Duodenal mucosa (tissue), 2 donors: Measurements from ENCODE around the gene LPP.

Experiments
- H3K27ac ChIP-seq: one replicate; pipeline ENCODE4 v1.7.0; 2013; ENCODE audit warnings: low read depth, low read length
- H3K27me3 ChIP-seq, 2 donors: one replicate each; pipeline ENCODE4 v1.7.0; 2013; ENCODE audit warnings: low read length in 2 of 2, control low read depth in 1 of 2; ENCODE audit not compliant: insufficient read depth in 2 of 2, control insufficient read depth in 1 of 2
- H3K36me3 ChIP-seq, 2 donors: one replicate each; pipeline ENCODE4 v1.7.0; 2013; ENCODE audit warnings: low read length in 2 of 2, control low read depth in 1 of 2; ENCODE audit not compliant: insufficient read depth in 2 of 2, control insufficient read depth in 1 of 2
- H3K4me1 ChIP-seq, 2 donors: one replicate each; pipeline ENCODE4 v1.7.0; 2013; ENCODE audit warnings: low read length in 2 of 2, control low read depth in 1 of 2; ENCODE audit not compliant: insufficient read depth in 2 of 2, control insufficient read depth in 1 of 2
- H3K4me3 ChIP-seq, 2 donors: one replicate each; pipeline ENCODE4 v1.7.0; 2013; ENCODE audit warnings: low read length in 2 of 2, low read depth in 1 of 2
- H3K9ac ChIP-seq, 2 donors: one replicate each; pipeline ENCODE4 v1.7.0; 2013; ENCODE audit warnings: low read length in 2 of 2, low read depth in 1 of 2
- H3K9me3 ChIP-seq, 2 donors: one replicate each; pipeline ENCODE4 v1.7.0; 2013; ENCODE audit warnings: low read length in 2 of 2, control low read depth in 1 of 2; ENCODE audit not compliant: control insufficient read depth in 1 of 2

Gene LPP

DNA sequence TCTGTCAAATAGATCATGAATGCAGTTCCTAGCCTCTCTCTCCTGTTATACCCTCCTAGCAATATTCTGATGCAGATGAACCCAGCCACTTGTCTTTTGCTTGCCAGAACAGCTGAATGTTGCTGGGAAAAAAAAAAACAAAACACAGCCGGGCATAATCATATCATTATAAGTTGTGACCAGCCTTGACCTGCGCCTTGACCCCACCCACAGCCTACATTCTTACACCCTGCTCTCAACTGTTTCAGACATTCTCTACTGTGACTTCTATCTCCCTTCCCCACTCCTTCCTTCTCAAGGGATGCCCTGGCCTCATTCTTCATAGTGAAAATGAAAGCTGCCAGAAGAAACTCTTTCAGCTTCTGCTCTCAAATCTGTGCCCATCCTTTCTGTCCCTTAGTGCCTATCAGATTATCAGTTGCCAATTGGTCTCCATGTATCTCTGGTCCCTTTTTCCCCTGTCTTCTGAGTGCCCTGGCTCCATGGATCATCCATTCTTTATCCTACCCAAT, 628.7 kb downstream of the LPP start:
- Histone ChIP-seq H3K9me3 (no peaks in the 10 kb centered on the region), H3K4me3 (no peak overlapping the region), H3K27me3 (no peaks in the 10 kb centered on the region), H3K4me1 (no peaks in the 10 kb centered on the region), H3K9ac (no peak overlapping the region), H3K27ac (no peak overlapping the region), H3K36me3 (no peaks in the 10 kb centered on the region)

DNA sequence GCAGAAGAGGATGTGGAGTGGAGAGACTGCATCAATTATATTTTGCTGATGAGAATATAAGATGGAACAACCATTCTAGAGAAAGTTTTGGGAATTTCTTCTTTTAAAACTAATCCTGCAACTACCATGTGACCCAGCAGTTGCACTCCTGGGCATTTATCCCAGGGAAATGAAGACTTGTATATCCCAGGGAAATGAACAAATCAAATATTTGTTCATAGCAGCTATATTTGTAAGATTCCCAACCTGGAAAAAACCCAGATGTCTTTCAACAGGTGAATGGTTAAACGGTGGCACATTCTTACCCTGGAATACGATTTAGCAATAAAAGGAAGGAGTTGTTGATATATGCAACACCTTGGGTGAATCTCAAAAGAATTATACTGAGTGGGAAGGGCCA, 632.5 kb downstream of the LPP start:
- Histone ChIP-seq H3K4me1 (no peaks in the 10 kb centered on the region), H3K36me3 (no peaks in the 10 kb centered on the region), H3K27me3 (no peaks in the 10 kb centered on the region), H3K9ac (no peak overlapping the region), H3K9me3 (no peaks in the 10 kb centered on the region), H3K27ac (no peak overlapping the region), H3K4me3 (no peak overlapping the region)

DNA sequence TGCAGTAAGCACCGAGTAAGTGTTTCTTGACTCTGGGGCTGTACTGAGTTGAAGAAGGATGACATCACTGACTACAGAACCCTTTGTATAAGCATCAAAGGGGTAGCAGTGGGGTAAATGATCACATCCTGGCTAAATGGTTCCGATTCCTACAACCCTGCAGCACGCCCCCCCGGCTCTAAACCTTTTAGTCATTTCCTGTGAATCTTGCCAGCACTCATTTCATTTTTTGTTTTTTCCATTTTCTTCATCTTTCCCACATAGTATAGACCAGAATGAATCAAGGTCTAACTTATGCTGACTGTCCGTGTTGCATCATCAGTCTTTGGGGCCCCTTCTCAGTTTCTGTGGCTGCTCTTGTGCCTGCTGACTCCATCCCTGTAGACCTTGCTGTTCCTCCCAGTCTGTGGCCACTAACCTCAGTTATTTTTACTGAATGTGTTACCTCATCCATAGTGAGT, 634.7 kb downstream of the LPP start:
- no peak overlapping the region for H3K4me3 ChIP-seq
- no peaks in the 10 kb centered on the region for H3K4me1 ChIP-seq
- no peaks in the 10 kb centered on the region for H3K27me3 ChIP-seq
- peaks cover 0 to 8% of the 10 kb centered on the region in 2 donors for H3K36me3 ChIP-seq
- H3K9me3 ChIP-seq = no peaks in the 10 kb centered on the region
- no peak overlapping the region for H3K27ac ChIP-seq
- H3K9ac ChIP-seq = no peak overlapping the region

DNA sequence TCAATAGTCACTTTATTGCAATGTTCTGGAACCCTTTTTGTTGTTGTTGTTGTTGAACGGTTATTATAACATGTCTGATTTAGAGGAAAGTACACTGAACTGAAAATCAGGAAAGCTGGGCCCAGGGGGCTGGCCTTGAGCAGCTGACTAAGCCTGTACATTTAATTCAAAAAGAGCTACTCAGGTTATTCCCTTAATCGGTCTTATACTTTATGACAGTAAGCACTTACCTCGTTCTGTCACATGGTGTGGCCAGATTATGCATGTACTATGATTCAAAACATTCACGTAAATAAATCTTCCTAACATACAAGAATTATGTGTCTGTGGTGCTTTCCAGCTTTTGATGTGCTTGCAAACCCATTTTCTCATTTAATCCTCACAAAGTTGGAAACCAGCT, 635.3 kb downstream of the LPP start:
- H3K4me3 ChIP-seq = no peak overlapping the region
- no peak overlapping the region for H3K27ac ChIP-seq
- no peak overlapping the region for H3K9ac ChIP-seq
- no peaks in the 10 kb centered on the region for H3K9me3 ChIP-seq
- peaks cover 0 to 8% of the 10 kb centered on the region in 2 donors for H3K36me3 ChIP-seq
- H3K27me3 ChIP-seq = no peaks in the 10 kb centered on the region
- H3K4me1 ChIP-seq = no peaks in the 10 kb centered on the region

DNA sequence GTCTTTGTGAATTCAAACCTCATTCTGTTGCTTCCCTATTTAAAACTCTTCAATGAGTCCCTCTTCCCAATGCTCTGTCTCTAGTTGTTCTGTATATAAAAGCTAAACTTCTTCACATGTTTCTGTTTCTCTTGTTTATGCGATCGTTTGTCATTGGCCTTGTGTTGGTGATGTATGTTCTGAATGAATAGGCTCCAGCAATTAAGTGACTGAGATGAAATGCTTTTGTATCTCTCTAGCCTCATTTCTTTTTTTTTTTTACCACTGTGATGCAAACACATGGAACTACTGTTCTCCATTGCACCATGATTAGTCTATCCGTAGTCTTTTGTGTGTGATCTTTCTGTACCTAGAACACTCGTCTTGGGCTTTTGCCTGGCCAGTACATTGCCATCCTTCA, 637.4 kb downstream of the LPP start:
- no peaks in the 10 kb centered on the region for H3K4me1 ChIP-seq
- H3K9ac ChIP-seq = no peak overlapping the region
- H3K27ac ChIP-seq = no peak overlapping the region

DNA sequence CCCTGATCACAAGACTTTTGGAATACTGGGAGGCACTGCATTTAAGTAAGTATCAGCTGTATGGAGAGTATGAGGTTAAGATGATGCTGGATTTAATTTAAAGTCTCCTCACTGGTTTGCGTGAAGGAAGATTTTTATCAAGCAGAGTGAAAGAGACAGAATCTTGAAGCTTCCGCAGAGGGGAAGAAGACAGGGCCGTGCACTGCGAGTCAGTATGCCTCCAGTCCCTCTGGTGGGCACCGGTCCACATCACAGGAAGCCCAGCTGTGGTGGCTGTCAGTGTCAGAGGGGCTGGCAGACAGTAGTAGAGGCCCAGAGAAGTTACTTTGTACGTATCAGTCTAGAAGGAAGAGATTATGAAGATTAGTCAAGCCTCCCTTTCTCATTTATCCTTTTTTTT, 638.8 kb downstream of the LPP start:
- Histone ChIP-seq H3K4me1 (no peaks in the 10 kb centered on the region), H3K27me3 (no peaks in the 10 kb centered on the region), H3K9me3 (no peaks in the 10 kb centered on the region), H3K9ac (no peak overlapping the region), H3K36me3 (peaks cover 0 to 8% of the 10 kb centered on the region in 2 donors), H3K4me3 (no peak overlapping the region), H3K27ac (no peak overlapping the region)

More for the DNA sequence above, 637.4 kb downstream of the LPP start:
- H3K27me3 ChIP-seq = no peaks in the 10 kb centered on the region
- H3K36me3 ChIP-seq = peaks cover 0 to 8% of the 10 kb centered on the region in 2 donors
- no peaks in the 10 kb centered on the region for H3K9me3 ChIP-seq
- H3K4me3 ChIP-seq = no peak overlapping the region

DNA sequence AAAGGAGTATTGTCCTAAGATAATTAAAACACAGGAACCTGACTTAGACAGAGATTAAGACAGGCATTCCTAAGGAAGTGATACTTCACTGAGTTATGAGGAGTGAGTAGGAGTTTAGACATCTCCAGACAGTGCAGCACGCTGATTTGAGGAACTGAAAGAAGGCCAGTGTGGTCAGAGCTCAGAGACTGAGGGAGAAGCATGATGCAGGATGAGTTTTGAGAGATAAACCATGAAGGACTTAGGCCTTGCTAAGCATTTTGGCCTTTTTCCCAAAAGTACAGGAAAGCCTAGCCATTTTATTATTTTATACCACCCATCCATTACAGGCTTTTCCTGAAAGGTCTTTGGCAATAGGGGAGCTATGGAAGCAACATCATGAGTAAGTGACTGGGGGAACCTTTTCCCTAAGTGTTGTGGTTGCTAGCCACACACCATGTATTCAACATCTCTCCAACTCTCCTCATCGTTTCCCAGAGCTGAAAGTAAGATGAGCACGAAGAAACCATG, 642.2 kb downstream of the LPP start:
- Histone ChIP-seq H3K36me3 (peaks cover 0 to 8% of the 10 kb centered on the region in 2 donors), H3K27me3 (no peaks in the 10 kb centered on the region), H3K9ac (no peak overlapping the region), H3K4me3 (no peak overlapping the region), H3K27ac (no peak overlapping the region), H3K9me3 (no peaks in the 10 kb centered on the region), H3K4me1 (no peaks in the 10 kb centered on the region)

DNA sequence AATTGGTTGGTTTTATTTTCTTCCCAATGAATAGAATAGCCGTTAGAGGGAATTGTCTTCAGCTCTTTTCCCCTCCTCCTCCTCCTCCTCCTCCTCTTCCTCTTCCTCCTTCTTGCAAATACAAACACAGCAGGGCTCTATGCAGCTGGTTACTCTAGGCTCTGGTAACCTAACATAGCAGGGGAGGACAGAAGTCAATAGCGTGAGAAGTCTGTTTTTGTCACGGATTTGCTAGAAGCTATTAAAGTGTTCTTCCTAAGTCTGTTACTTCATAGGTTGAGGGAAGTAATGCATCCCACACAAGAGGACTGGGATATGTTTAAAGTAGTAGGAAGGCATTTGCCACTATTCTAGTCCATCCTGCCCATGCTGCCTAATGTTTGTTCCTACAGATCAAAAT, 643.1 kb downstream of the LPP start:
- no peaks in the 10 kb centered on the region for H3K9me3 ChIP-seq
- H3K27ac ChIP-seq = no peak overlapping the region
- no peak overlapping the region for H3K9ac ChIP-seq
- H3K36me3 ChIP-seq = peaks cover 0 to 4% of the 10 kb centered on the region in 2 donors
- H3K27me3 ChIP-seq = no peaks in the 10 kb centered on the region
- H3K4me1 ChIP-seq = no peaks in the 10 kb centered on the region
- no peak overlapping the region for H3K4me3 ChIP-seq

DNA sequence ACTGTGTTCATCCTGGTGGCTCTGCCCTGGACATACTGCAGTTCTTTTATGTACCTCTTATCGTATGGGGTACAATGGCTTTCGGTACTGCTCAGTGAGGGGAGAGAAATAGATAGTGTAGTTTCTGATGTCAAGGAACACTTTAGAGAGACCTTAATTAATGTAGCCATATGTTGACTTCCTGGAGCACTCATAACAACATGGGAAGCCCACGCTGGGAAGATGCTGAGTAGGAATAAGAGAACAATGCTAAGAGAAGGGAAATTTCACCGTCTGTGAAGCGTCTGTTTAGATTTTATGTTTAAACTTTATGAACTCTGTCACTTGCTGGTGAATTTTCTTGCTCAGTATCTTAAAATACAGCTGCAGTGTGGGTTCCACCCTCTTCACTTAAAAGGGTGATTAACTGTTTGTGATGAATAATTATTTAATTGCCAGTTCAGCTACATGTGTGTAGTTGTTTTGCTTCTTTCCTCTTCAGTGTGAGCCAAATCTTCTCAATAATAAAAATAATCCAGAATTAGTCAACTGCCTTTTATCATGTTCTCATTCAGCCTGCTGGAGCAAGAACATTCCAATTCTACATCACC, 644.7 kb downstream of the LPP start:
- Histone ChIP-seq H3K4me3 (no peak overlapping the region), H3K4me1 (no peaks in the 10 kb centered on the region), H3K9ac (no peak overlapping the region), H3K27me3 (no peaks in the 10 kb centered on the region), H3K27ac (no peak overlapping the region), H3K9me3 (no peaks in the 10 kb centered on the region), H3K36me3 (no peaks in the 10 kb centered on the region)

DNA sequence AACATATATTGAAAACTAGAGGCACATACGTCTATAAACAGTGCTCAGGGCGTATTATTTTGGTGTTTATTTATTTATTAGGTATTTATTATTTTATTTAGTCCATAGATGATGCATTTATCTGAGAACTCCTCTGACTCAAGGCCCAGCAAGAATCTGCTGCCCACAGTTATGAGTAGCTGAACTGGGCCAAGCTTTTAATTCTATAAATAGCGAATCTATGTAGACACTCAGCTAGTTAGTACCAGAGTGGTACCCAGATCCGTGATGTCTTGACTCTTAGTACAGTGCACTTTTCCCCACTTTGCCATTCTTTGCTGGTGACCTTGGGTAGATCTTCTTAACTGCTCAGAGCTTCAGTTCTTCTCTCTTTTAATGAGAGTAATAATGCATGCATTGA, 647.4 kb downstream of the LPP start:
- Histone ChIP-seq H3K4me1 (no peaks in the 10 kb centered on the region), H3K27ac (no peak overlapping the region), H3K4me3 (no peak overlapping the region), H3K9ac (no peak overlapping the region), H3K27me3 (no peaks in the 10 kb centered on the region), H3K36me3 (no peaks in the 10 kb centered on the region), H3K9me3 (peaks cover 1 to 2% of the 10 kb centered on the region in 2 donors)
